Measurements from ENCODE around the gene MAJIN.

DNA sequence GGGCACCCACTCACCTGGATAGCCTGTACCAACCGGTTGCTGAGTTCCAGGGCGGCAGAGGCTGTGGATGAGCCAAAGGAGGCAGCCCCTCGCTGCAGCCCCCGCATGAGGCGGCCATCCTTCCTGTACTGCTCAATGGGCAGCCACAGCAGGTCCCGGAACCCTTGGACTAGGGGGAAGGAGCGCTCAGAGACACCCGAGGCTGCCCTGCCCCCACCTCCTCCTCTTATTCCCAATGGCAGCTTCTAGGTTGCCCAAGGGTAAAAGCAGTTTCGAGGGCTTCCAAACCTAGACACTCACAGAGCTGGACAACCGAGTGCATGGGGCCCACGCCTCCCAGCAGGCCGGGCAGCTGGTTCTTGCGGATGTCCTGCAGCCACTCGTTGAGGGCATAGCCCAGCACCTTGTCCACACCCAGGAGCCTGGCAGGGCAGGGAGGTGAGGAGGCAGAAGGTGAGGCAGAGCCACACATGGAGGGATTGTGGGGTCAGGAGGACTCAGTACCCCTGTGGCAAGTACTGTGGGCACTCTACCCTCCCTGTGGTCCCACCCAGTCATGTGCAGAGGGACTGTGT, 75.4 kb downstream of the MAJIN start:
- TF ChIP-seq, protein P1, sequence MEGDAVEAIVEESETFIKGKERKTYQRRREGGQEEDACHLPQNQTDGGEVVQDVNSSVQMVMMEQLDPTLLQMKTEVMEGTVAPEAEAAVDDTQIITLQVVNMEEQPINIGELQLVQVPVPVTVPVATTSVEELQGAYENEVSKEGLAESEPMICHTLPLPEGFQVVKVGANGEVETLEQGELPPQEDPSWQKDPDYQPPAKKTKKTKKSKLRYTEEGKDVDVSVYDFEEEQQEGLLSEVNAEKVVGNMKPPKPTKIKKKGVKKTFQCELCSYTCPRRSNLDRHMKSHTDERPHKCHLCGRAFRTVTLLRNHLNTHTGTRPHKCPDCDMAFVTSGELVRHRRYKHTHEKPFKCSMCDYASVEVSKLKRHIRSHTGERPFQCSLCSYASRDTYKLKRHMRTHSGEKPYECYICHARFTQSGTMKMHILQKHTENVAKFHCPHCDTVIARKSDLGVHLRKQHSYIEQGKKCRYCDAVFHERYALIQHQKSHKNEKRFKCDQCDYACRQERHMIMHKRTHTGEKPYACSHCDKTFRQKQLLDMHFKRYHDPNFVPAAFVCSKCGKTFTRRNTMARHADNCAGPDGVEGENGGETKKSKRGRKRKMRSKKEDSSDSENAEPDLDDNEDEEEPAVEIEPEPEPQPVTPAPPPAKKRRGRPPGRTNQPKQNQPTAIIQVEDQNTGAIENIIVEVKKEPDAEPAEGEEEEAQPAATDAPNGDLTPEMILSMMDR (IDR thresholded peaks at IDR 0.05) = no peak
- no peak for TF ChIP-seq POLR2A (IDR thresholded peaks at IDR 0.05)
- TF ChIP-seq POLR2AphosphoS5 (IDR thresholded peaks at IDR 0.05) = no peak

All from prostate gland (tissue), 2 donors.